ENCODE data around the gene MROH2A.

Gene MROH2A

GRCh38 chr2:233801357-233802131, 23.4 kb downstream of the MROH2A start:
- Histone ChIP-seq H3K27ac (no peak overlapping the region), H3K36me3 (ENCODE audit: control insufficient read depth, insufficient read depth, low read length) (no peaks in the 10 kb centered on the region), H3K4me2 (ENCODE audit: low read length) (no peak overlapping the region), H2AFZ (no peak overlapping the region), H3K4me3 (ENCODE audit: low read depth, low read length) (no peak overlapping the region), H3K27me3 (ENCODE audit: control insufficient read depth, insufficient read depth, low read length) (no peaks in the 10 kb centered on the region), H3K79me2 (no peaks in the 10 kb centered on the region), H3K4me1 (no peaks in the 10 kb centered on the region), H3K9me3 (ENCODE audit: control insufficient read depth, low read length) (no peaks in the 10 kb centered on the region), H3K9ac (no peak overlapping the region)
- TF ChIP-seq CTCF (IDR thresholded peaks at IDR 0.05), result no peak

GRCh38 chr2:233802132-233802815, 24.1 kb downstream of the MROH2A start:
- no peak overlapping the region for H2AFZ ChIP-seq
- H3K27me3 ChIP-seq (ENCODE audit: control insufficient read depth, insufficient read depth, low read length), result no peaks in the 10 kb centered on the region
- no peaks in the 10 kb centered on the region for H3K79me2 ChIP-seq
- H3K4me1 ChIP-seq, result no peaks in the 10 kb centered on the region
- H3K27ac ChIP-seq, result no peak overlapping the region
- no peak overlapping the region for H3K4me2 ChIP-seq (ENCODE audit: low read length)
- no peaks in the 10 kb centered on the region for H3K9me3 ChIP-seq (ENCODE audit: control insufficient read depth, low read length)
- TF ChIP-seq CTCF (IDR thresholded peaks at IDR 0.05), result no peak
- no peaks in the 10 kb centered on the region for H3K36me3 ChIP-seq (ENCODE audit: control insufficient read depth, insufficient read depth, low read length)
- H3K9ac ChIP-seq, result no peak overlapping the region
- no peak overlapping the region for H3K4me3 ChIP-seq (ENCODE audit: low read depth, low read length)

- no peaks in the 10 kb centered on the region for H3K4me1 ChIP-seq
- H2AFZ ChIP-seq, result no peak overlapping the region
- no peak for TF ChIP-seq CTCF (IDR thresholded peaks at IDR 0.05)
- H3K4me2 ChIP-seq (ENCODE audit: low read length), result no peak overlapping the region
- H3K27me3 ChIP-seq (ENCODE audit: control insufficient read depth, insufficient read depth, low read length), result no peaks in the 10 kb centered on the region
- no peaks in the 10 kb centered on the region for H3K9me3 ChIP-seq (ENCODE audit: control insufficient read depth, low read length)
- no peaks in the 10 kb centered on the region for H3K36me3 ChIP-seq (ENCODE audit: control insufficient read depth, insufficient read depth, low read length)
- no peak overlapping the region for H3K4me3 ChIP-seq (ENCODE audit: low read depth, low read length)
- no peak overlapping the region for H3K27ac ChIP-seq
- H3K9ac ChIP-seq, result no peak overlapping the region
- no peaks in the 10 kb centered on the region for H3K79me2 ChIP-seq
Measured at GRCh38 chr2:233803292-233803911, 25.3 kb downstream of the MROH2A start.

- Histone ChIP-seq H3K9ac (no peak overlapping the region), H3K9me3 (ENCODE audit: control insufficient read depth, low read length) (no peaks in the 10 kb centered on the region), H3K4me2 (ENCODE audit: low read length) (no peak overlapping the region), H3K4me1 (no peaks in the 10 kb centered on the region), H3K27me3 (ENCODE audit: control insufficient read depth, insufficient read depth, low read length) (no peaks in the 10 kb centered on the region), H3K4me3 (ENCODE audit: low read depth, low read length) (no peak overlapping the region), H3K27ac (no peak overlapping the region), H3K79me2 (no peaks in the 10 kb centered on the region), H2AFZ (no peak overlapping the region), H3K36me3 (ENCODE audit: control insufficient read depth, insufficient read depth, low read length) (no peaks in the 10 kb centered on the region)
- TF ChIP-seq CTCF (IDR thresholded peaks at IDR 0.05), result no peak
Measured at GRCh38 chr2:233803994-233804393, 25.9 kb downstream of the MROH2A start.
